ENCODE measurements around the gene EVC2.

The EVC2 gene

DNA sequence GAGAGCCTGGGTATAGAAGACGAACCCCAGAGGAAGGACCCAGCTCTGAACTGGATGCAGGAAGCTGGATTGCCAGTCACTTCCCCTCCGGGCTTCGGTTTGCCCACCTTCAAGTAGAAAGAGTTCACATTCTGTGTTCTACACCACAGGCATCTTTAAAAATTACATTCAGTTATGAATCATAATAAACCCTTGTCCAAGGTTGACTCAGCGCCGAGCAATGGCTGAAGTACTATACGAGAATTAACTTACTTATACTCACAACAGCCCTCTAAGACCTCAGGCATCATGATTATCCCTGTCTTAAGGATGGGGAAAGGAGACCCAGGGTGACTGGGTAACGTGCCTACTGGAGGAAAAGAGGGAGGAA lies 72.5 kb downstream of the EVC2 start:
- DNase-seq (ENCODE audit: low read depth): no peak
- no peak overlapping the region for H3K4me3 ChIP-seq (ENCODE audit: low read depth, low read length)
- no peak for TF ChIP-seq CTCF (IDR thresholded peaks at IDR 0.05; ENCODE audit: low read depth, low read length, missing control alignments)

GRCh38 chr4:5632571-5632970 lies 75.8 kb downstream of the EVC2 start:
- no peak for TF ChIP-seq CTCF (IDR thresholded peaks at IDR 0.05; ENCODE audit: low read depth, low read length, missing control alignments)
- no peak overlapping the region for H3K4me3 ChIP-seq (ENCODE audit: low read depth, low read length)
- no peak for DNase-seq (ENCODE audit: low read depth)

DNA sequence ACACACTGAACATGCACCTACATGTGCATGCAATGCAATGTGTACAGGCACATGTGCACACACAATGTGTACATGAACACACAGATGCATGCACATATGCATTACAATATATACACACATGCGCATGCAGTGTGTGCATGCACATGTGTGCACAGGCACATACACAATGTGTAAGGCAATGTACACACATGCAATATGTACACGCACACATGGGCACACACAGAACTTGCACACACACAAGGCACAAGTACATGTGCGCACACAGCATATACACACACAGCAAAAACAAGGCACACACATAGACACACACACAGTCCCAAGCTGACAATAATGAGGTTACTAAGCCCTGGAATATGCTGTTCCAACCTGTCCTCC lies 76.3 kb downstream of the EVC2 start:
- no peak for TF ChIP-seq CTCF (IDR thresholded peaks at IDR 0.05; ENCODE audit: low read depth, low read length, missing control alignments)
- no peak overlapping the region for H3K4me3 ChIP-seq (ENCODE audit: low read depth, low read length)
- no peak for DNase-seq (ENCODE audit: low read depth)

DNA sequence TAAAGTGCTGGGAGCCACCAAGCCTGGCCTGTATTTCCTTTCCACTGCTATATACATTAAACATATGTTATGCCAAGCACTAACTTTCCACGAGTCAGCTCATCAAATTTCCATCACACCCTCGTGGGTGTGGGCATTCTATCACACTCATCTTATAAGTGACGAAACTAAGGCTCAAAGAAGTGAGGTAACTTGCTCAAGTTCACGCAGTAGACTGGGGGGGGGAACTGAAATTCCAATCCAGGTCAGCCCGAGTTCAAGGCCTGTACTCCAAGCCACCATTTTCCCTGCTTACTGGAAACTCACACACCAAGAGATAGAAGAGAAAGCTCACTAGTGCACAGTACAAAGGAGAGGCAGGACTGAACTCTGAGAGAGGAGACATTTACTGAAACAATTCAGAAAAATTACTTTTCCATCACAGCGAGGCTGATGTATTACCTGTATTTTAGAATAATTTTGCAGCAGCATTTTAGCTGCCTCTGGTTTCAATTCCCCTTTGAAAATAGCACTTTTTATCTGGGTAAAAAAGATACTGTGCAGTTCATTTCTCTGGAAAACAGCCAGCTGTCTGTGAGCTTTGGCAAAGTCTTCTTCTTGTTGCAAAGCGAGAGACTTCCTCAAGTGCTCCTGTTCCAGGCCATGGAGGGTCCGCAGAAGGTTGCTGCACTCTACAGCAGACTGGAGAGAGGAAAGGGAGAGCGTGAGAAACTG lies 76.8 kb downstream of the EVC2 start:
- no peak for TF ChIP-seq CTCF (IDR thresholded peaks at IDR 0.05; ENCODE audit: low read depth, low read length, missing control alignments)
- no peak for DNase-seq (ENCODE audit: low read depth)
- no peak overlapping the region for H3K4me3 ChIP-seq (ENCODE audit: low read depth, low read length)

DNA sequence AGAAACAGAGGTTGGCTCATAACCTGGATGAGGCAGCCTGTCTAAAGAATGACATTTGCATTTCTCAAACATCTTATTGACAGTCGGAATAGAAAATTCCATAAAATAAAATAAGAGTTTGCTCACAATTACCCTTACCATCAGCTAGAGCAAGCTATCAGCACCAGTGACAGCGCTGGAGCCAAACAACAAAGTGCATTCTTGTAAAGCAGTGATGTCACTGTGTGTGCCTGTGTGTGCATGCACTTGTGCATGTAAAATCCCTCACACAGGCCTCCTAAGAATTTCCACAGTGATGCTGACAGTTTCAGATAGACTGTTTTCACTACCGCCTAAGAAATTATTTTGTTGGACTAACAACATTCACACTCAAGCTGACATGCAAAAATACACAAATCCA lies 77.6 kb downstream of the EVC2 start:
- DNase-seq (ENCODE audit: low read depth): no peak
- no peak for TF ChIP-seq CTCF (IDR thresholded peaks at IDR 0.05; ENCODE audit: low read depth, low read length, missing control alignments)

DNA sequence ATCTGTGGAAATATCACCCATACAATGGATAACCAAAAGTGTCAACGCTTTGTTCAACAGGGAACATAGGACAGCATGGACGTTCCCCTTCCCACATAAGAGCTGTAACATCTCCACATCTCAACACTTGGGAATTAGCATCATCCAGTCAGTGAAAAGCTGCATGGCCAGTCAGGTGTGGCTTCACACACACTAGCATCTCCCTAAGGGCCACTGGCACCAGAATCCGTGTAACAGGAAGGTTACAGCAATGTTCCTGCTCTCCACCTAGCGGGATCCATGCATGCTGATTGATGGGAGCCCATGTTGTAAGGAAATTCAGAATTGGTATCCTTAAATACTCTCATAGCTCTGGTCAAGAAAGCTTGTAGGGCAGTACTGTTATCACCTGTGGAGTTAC lies 78.8 kb downstream of the EVC2 start:
- DNase-seq (ENCODE audit: low read depth): no peak
- no peak overlapping the region for H3K4me3 ChIP-seq (ENCODE audit: low read depth, low read length)
- no peak for TF ChIP-seq CTCF (IDR thresholded peaks at IDR 0.05; ENCODE audit: low read depth, low read length, missing control alignments)

More for the DNA sequence above, 77.6 kb downstream of the EVC2 start:
- H3K4me3 ChIP-seq (ENCODE audit: low read depth, low read length): no peak overlapping the region

DNA sequence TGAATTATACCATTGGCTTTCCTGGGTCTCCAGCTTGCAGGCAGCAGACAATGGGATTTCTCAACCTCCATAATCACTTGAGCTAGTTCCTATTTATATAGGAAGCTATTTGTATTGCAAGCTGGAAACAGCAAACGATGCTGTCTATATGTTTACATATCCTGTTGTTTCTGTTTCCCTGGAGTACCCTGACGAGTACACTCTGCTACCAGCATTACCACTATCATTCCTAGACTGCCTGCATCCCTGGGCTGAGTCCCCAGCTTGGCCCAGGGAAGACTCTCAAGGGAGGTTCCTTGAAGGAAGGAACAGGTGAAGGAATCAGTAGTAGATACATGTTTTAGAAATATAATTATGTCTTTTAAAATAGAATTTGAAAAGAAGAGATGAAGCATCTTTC lies 81.4 kb downstream of the EVC2 start:
- DNase-seq (ENCODE audit: low read depth): no peak
- H3K4me3 ChIP-seq (ENCODE audit: low read depth, low read length): no peak overlapping the region
- TF ChIP-seq CTCF (IDR thresholded peaks at IDR 0.05; ENCODE audit: low read depth, low read length, missing control alignments): no peak
